Loucy (cell line): ENCODE results near the gene LIN52.

Source experiments
- H2AFZ ChIP-seq: fragments of 200-600 bp; sonication (generic); 2 replicates; pipeline ENCODE4 v1.6.0; 2016; ENCODE audit warnings: antibody characterized with exemption, mild to moderate bottlenecking, low read length, moderate library complexity
- H3F3A ChIP-seq: fragments of 200-600 bp; 2 replicates; pipeline ENCODE4 v1.6.0; 2016; ENCODE audit warnings: antibody characterized with exemption, low read depth, mild to moderate bottlenecking
- H3K27me3 ChIP-seq: fragments of 200-600 bp; sonication (generic); 2 replicates; pipeline ENCODE4 v1.6.1; 2014; ENCODE audit warnings: low read length, mild to moderate bottlenecking; ENCODE audit not compliant: insufficient read depth, poor library complexity, severe bottlenecking
- H3K36me3 ChIP-seq: fragments of 200-600 bp; sonication (generic); 2 replicates; pipeline ENCODE4 v1.6.1; 2016; ENCODE audit warnings: low read length; ENCODE audit not compliant: insufficient read depth
- H3K4me1 ChIP-seq: fragments of 200-600 bp; sonication (generic); 2 replicates; pipeline ENCODE4 v1.5.1; 2014; ENCODE audit warnings: low read length, mild to moderate bottlenecking; ENCODE audit not compliant: insufficient read depth, poor library complexity, severe bottlenecking
- H3K4me2 ChIP-seq: fragments of 200-600 bp; sonication (generic); 2 replicates; pipeline ENCODE4 v1.6.0; 2014; ENCODE audit warnings: antibody characterized with exemption, low read length, low read depth, mild to moderate bottlenecking; ENCODE audit not compliant: poor library complexity, severe bottlenecking
- H3K4me3 ChIP-seq: fragments of 200-600 bp; sonication (generic); 2 replicates; pipeline ENCODE4 v1.5.1; 2014; ENCODE audit warnings: low read length, mild to moderate bottlenecking, mixed read lengths; ENCODE audit not compliant: poor library complexity, severe bottlenecking
- H3K79me2 ChIP-seq: fragments of 200-600 bp; sonication (generic); 2 replicates; pipeline ENCODE4 v1.6.1; 2014; ENCODE audit warnings: low read length; ENCODE audit not compliant: insufficient read depth
- H3K9ac ChIP-seq: fragments of 200-600 bp; sonication (generic); 2 replicates; pipeline ENCODE4 v1.6.0; 2014; ENCODE audit warnings: mild to moderate bottlenecking, low read depth, low read length, moderate library complexity; ENCODE audit not compliant: poor library complexity, severe bottlenecking
- H3K9me2 ChIP-seq: fragments of 200-600 bp; sonication (generic); replicated peaks from 2 replicates; pipeline ENCODE4 v1.6.1; 2016; ENCODE audit warnings: low read depth, low read length, mixed read lengths
- H3K9me3 ChIP-seq: fragments of 200-600 bp; sonication (generic); 2 replicates; pipeline ENCODE4 v1.6.1; 2014; ENCODE audit warnings: mild to moderate bottlenecking, antibody characterized with exemption, low read length, low read depth; ENCODE audit not compliant: insufficient read depth
- H4K20me1 ChIP-seq: fragments of 200-600 bp; sonication (generic); 2 replicates; pipeline ENCODE4 v1.6.0; 2014; ENCODE audit warnings: antibody characterized with exemption, low read length, mild to moderate bottlenecking; ENCODE audit not compliant: insufficient read depth, poor library complexity, severe bottlenecking
- CTCF ChIP-seq: fragments of 200-600 bp; sonication (generic); conservative IDR thresholded peaks from 2 replicates; pipeline ENCODE4 v1.5.1; 2014; ENCODE audit warnings: mild to moderate bottlenecking, antibody characterized with exemption, low read length
- EZH2phosphoT487 ChIP-seq: fragments of 200-600 bp; IDR thresholded peaks from 2 replicates; pipeline ENCODE4 v1.6.1; 2018; ENCODE audit warnings: antibody characterized with exemption, mild to moderate bottlenecking, moderate library complexity, borderline replicate concordance

Gene LIN52

GRCh38 chr14:74064883-74065282 is 19.9 kb upstream of the LIN52 start:
- Histone ChIP-seq H3K9ac (no peak overlapping the region), H3K9me3 (no peaks in the 10 kb centered on the region), H4K20me1 (no peaks in the 10 kb centered on the region), H3K79me2 (no peaks in the 10 kb centered on the region), H2AFZ (no peak overlapping the region), H3F3A (no peaks in the 10 kb centered on the region), H3K4me3 (no peak overlapping the region), H3K4me2 (no peak overlapping the region), H3K27me3 (no peaks in the 10 kb centered on the region), H3K36me3 (no peaks in the 10 kb centered on the region), H3K9me2 (no peaks in the 10 kb centered on the region), H3K4me1 (no peaks in the 10 kb centered on the region)
- TF ChIP-seq EZH2phosphoT487 (no peak), CTCF (no peak)

- H3K4me2 ChIP-seq, result no peak overlapping the region
- H2AFZ ChIP-seq, result no peak overlapping the region
- TF ChIP-seq EZH2phosphoT487 (no peak), CTCF (no peak)
Measured at GRCh38 chr14:74065746-74066575, 18.8 kb upstream of the LIN52 start.

GRCh38 chr14:74077401-74077800 is 7.4 kb upstream of the LIN52 start:
- H3K9me2 ChIP-seq, result no peaks in the 10 kb centered on the region
- TF ChIP-seq CTCF, result no peak
- no peak for TF ChIP-seq EZH2phosphoT487
- H3K4me1 ChIP-seq, result no peaks in the 10 kb centered on the region
- no peaks in the 10 kb centered on the region for H3K9me3 ChIP-seq
- H3K9ac ChIP-seq, result no peak overlapping the region
- H3K27me3 ChIP-seq, result no peaks in the 10 kb centered on the region
- H3F3A ChIP-seq, result no peaks in the 10 kb centered on the region
- H3K79me2 ChIP-seq, result no peaks in the 10 kb centered on the region
- no peak overlapping the region for H2AFZ ChIP-seq
- H4K20me1 ChIP-seq, result no peaks in the 10 kb centered on the region
- H3K4me2 ChIP-seq, result no peak overlapping the region
- no peak overlapping the region for H3K4me3 ChIP-seq
- H3K36me3 ChIP-seq, result no peaks in the 10 kb centered on the region

More at GRCh38 chr14:74065746-74066575, 18.8 kb upstream of the LIN52 start:
- no peaks in the 10 kb centered on the region for H3K9me2 ChIP-seq
- H3K4me3 ChIP-seq, result no peak overlapping the region
- H4K20me1 ChIP-seq, result no peaks in the 10 kb centered on the region
- no peaks in the 10 kb centered on the region for H3K9me3 ChIP-seq
- H3K36me3 ChIP-seq, result no peaks in the 10 kb centered on the region
- H3F3A ChIP-seq, result no peaks in the 10 kb centered on the region
- H3K79me2 ChIP-seq, result no peaks in the 10 kb centered on the region
- H3K4me1 ChIP-seq, result no peaks in the 10 kb centered on the region
- no peaks in the 10 kb centered on the region for H3K27me3 ChIP-seq
- no peak overlapping the region for H3K9ac ChIP-seq
